ENCODE results near the gene CAMTA1.
A peak's percentile ranks its signal among the peaks of the same experiment; 100 is the strongest.

Gene CAMTA1

GRCh38 chr1:7535934-7536878 lies 751.0 kb downstream of the CAMTA1 start:
- DNase-seq (ENCODE audit: low read depth) = no peak

- no peak for DNase-seq (ENCODE audit: low read depth)
Observed at GRCh38 chr1:7536891-7537591, 751.8 kb downstream of the CAMTA1 start.

DNA sequence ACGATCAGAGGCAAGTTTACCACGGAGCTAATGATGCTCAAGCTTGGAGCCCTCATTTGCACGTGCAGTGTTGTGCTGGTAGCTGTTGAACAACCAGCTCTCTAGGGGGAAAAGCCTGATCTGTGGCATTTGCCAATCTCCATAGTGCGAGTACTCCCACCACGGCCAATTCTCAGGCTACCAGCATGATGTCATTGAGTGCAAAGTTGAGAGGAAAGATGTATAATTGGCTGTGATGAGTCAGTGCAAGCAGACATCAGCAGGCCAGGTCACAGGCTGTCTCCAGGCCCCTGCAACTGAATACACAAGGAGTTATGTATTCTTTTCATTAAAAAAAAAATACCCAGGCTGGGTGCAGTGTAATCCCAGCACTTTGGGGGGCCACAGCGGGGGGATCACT lies 752.8 kb downstream of the CAMTA1 start:
- DNase-seq (ENCODE audit: low read depth) = peak; percentile 70

- no peak for DNase-seq (ENCODE audit: low read depth)
Observed at GRCh38 chr1:7538849-7539768, 753.9 kb downstream of the CAMTA1 start.

DNA sequence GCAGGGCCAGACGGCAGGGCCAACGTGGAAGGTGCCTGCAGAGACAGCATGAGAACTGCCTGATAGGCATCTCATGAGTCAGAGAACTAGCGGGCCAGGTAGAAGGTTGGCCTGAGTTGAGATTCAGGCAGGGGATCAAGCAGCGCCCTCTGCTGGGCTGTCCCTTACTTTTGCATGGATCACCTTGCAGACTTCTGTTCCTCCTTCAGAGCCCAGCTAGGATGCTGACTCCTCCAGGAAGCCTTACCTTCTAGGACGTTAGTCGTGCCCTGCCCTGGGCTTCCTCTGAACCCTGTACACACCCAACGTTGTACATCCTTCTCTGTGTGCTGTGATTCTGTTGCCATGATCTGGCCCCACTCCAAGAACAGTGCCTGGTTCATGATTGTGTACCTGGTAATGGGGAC lies 754.5 kb downstream of the CAMTA1 start:
- peak; percentile 65 for DNase-seq (ENCODE audit: low read depth)

DNA sequence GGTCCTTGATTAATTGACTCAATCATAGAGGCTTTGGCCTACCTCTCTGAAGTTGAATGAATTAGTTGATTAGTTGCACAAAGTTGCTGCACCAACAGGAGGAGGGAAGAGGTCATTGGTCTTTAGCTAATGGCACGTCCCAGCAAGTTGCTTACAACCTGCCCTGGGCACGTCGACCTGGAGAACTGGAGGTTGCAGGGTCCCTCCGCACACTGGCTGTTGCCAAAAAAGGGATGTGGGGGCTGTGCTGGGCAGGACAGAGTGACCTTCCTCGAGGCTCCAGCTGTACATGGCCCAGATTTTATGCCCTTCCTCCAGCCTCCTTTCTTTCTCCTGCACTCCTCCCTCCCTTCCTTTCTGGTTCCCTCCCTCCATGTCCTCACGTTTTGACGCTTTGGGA lies 755.6 kb downstream of the CAMTA1 start:
- no peak for DNase-seq (ENCODE audit: low read depth)

DNA sequence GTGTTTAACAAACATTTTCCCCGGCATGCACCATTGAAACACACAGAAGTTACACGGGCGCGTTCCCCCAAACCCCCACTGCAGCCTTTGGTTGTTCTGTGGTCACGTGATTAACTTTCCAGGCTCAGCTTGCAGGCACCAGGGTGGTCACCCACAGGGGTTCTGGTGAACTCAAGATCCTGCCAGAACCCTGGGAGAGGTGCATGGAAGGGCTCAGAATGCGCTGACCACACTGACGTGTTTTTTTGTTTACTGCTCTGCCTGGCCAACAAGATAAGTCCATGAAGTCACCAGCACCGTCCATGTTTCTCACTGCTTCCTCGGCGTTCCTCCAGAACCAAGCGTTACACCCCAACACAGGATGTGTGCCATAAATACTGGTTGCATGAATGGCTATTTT lies 756.4 kb downstream of the CAMTA1 start:
- DNase-seq (ENCODE audit: low read depth) = no peak

GRCh38 chr1:7543718-7544090 lies 758.5 kb downstream of the CAMTA1 start:
- DNase-seq (ENCODE audit: low read depth) = no peak

DNA sequence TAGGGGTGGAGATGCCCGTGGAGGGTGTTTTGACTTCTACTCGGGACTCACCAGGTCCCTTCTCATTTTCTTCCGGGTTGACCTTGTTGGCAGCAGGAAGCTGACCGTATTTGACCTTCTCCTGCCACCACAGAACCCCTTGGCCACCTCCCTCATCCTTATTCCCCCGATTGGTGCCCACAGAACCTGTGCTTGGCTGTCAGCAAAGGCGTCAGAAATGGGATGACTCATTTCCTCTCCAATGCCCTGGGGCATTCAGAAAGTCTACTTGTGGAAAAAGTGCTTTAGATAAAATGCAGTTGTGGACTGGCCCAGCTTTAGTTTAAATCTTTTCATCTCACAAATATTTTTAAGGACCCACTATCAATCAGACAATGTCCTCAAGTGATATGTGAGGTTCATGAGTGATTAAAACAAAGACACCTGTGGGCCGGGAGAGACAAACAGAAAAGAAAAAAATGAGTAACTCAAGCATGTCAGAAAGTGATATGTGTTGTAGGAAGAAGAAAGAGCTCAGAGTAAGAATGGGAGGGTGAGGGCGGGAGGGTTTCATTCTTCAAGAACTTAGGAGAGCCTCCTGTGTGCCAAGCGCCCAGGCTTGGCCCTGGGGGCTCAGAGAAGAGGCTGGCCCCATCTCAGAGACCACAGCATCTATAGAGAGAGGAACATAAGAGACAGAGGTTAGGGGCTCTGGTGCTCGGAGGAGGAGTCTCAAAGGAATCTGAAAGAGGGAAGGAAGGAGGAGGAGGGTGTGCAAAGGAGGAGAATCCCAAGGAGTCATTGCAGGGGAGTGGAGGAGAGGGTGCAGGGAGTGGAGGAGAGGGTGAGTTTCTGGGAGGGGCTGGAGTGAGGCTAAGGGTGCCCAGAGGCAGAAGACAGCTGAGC lies 764.3 kb downstream of the CAMTA1 start:
- peak; percentile 83 for DNase-seq (ENCODE audit: low read depth)

GRCh38 chr1:7550261-7550865 lies 765.1 kb downstream of the CAMTA1 start:
- no peak for DNase-seq (ENCODE audit: low read depth)

GRCh38 chr1:7550981-7551380 lies 765.7 kb downstream of the CAMTA1 start:
- DNase-seq (ENCODE audit: low read depth) = no peak

DNA sequence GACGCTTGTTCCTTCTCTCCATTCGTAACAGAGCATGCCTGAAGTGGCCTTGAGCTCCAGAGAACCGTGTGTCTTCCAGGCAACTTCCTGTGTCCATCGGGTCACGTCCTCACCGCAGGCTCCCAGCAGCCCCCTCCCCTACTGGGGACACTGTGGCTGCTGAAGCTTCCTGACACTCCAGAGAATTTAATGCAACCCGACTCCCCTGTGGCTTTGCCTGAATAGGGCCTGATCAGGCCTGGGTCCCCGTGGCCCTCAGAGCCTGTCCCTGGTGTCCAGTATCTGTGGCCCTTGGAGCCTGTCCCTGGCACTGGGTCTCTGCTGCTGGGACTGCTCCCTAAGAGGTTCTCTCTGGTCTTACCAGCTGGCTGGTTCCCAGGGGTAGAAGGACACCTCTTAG lies 766.2 kb downstream of the CAMTA1 start:
- no peak for DNase-seq (ENCODE audit: low read depth)

GRCh38 chr1:7552402-7552801 lies 767.1 kb downstream of the CAMTA1 start:
- no peak for DNase-seq (ENCODE audit: low read depth)

DNA sequence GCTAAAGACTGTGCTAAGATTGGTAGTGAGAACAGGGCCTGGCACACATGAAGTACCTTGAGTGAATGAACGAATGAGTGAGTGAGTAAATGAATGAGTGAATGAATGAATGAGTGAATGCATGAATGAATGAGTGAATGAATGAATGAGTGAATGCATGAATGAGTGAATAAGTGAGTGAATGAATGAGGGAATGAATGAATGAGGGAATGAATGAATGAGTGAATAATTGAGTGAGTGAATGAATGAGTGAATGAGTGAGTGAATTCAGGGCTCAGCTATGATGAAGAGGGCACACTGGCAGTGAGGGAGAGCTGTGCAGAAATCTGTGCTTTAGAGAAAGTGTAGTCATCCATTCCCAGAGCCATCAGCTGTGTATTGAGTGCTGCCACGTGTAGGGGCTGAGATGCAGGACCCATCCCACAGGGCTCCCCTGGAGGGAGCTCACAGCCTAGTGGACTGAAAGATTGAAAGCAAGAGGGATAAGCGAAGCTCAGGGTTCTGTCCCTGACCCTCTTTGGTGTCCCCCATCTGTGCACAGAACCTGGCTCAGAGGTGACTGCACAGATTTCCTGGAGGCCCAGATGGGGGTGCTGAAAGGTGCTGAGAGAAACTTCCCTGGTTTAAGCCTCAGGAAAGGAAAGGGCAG lies 767.9 kb downstream of the CAMTA1 start:
- DNase-seq (ENCODE audit: low read depth) = no peak

GRCh38 chr1:7554385-7555235 lies 769.4 kb downstream of the CAMTA1 start:
- DNase-seq (ENCODE audit: low read depth) = no peak

- DNase-seq (ENCODE audit: low read depth) = no peak
Observed at GRCh38 chr1:7555391-7556185, 770.3 kb downstream of the CAMTA1 start.

GRCh38 chr1:7557301-7557891 lies 772.1 kb downstream of the CAMTA1 start:
- DNase-seq (ENCODE audit: low read depth) = no peak

DNA sequence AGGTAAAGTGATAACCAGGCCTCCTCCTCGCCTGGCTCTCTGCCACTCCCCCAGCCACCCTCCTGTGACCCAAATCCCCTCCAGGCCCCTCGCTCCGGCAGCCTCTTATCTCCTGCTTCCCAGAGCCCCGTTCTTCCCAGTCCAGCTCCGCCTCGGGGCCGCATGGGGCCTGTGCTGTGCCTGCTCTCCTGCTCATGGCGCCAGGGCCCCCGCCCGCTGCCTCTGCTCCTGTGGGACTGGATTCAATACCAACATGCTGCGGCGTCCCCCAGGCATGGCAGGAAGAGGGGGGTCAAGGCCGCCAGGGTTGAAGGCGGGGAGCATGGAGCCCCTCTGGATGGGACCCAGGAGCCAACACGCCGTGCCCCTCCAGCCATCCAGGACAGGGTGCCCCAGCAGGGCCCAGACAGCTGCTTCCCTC lies 772.8 kb downstream of the CAMTA1 start:
- no peak for DNase-seq (ENCODE audit: low read depth)

All from ELR (cell line).